Thyroid gland (tissue), 4 donors: ENCODE data around the gene SH3YL1. TPM values are rescaled to one million over a fixed set of nuclear protein-coding genes. Genes with fewer than 3 reads are reported as not detected.

Experiments
- DNase-seq, 2 donors: peaks; one replicate each; pipeline ENCODE4 v3.0.0-alpha.2; 2019
- H3K27ac ChIP-seq, 3 donors: fragments of 200-600 bp; sonication (generic); 1 replicate in 2 of 3; 2 replicates in 1 of 3; pipeline ENCODE4 v1.5.1; 2016 to 2019; ENCODE audit warnings: mild to moderate bottlenecking in 1 of 3, moderate library complexity in 1 of 3
- H3K27me3 ChIP-seq: fragments of 200-600 bp; sonication (generic); one replicate; pipeline ENCODE4 v1.5.1; 2019
- H3K36me3 ChIP-seq, 2 donors: fragments of 200-600 bp; sonication (generic); one replicate each; pipeline ENCODE4 v1.5.1; 2016 to 2019
- H3K4me1 ChIP-seq, 2 donors: fragments of 200-600 bp; sonication (generic); one replicate each; pipeline ENCODE4 v1.5.1; 2017 to 2019
- H3K4me3 ChIP-seq, 3 donors: fragments of 200-600 bp; sonication (generic); replicated peaks in 1 of 3; 1 replicate in 2 of 3; 2 replicates in 1 of 3; pipeline ENCODE4 v1.5.1; 2016; ENCODE audit warnings: mild to moderate bottlenecking in 1 of 3
- H3K9me3 ChIP-seq: fragments of 200-600 bp; sonication (generic); one replicate; pipeline ENCODE4 v1.5.1; 2017
- CTCF ChIP-seq, 6 experiments: fragments of 200-600 bp in 3 of 6; fragments of 450-650 bp in 3 of 6; sonication (generic) in 3 of 6; IDR thresholded peaks; one replicate each; pipeline ENCODE4 v1.5.1; 2016 to 2019; ENCODE audit warnings: antibody characterized with exemption in 6 of 6, mild to moderate bottlenecking in 2 of 6, inconsistent platforms in 1 of 6, moderate library complexity in 1 of 6
- POLR2A ChIP-seq, 2 donors: fragments of 450-650 bp; IDR thresholded peaks; one replicate each; pipeline ENCODE4 v1.6.1; 2017; ENCODE audit warnings: antibody characterized with exemption in 2 of 2, mild to moderate bottlenecking in 2 of 2, moderate library complexity in 1 of 2
- WGBS, 2 donors: methylation state at CpG; one replicate each; pipeline ENCODE4 v1.1.5; 2017; 5-methylcytosine and 5-hydroxymethylcytosine counted together
- intact Hi-C: fragments of 100-400 bp; cut with DNase I; formaldehyde crosslinking; loops from one replicate; pipeline ENCODE4 v1.15.1; 2023
- total RNA-seq, 4 donors: library from RNA; depleted of rRNA; stranded (reverse); fragments of >200 nt; gene quantifications; one replicate each; pipeline ENCODE4 v1.2.3, GENCODE V29; 2016

The SH3YL1 gene
- total RNA-seq, 4 donors from 2014 or later = 76.5 to 128 (median 85.1) TPM

GRCh38 chr2:270861-271260 lies 7.0 kb upstream of the SH3YL1 start:
- no peak for DNase-seq
- intact Hi-C loops = no loop called here
- Histone ChIP-seq H3K9me3 (no peaks in the 10 kb centered on the region), H3K27ac (no peak overlapping the region), H3K36me3 (peaks cover 0 to 3% of the 10 kb centered on the region in 2 donors), H3K4me3 (no peak overlapping the region), H3K27me3 (no peaks in the 10 kb centered on the region), H3K4me1 (peaks cover 7% of the 10 kb centered on the region in 2 donors)
- WGBS, 2 donors = 97 to 98% methylated on average over 4 of the region's 4 CpGs
- TF ChIP-seq POLR2A (IDR thresholded peaks at IDR 0.05) (no peak), CTCF (IDR thresholded peaks at IDR 0.05) (no peak)

GRCh38 chr2:269356-270030 lies 5.7 kb upstream of the SH3YL1 start:
- 72 to 81% methylated on average over 4 of the region's 4 CpGs for WGBS, 2 donors
- DNase-seq = no peak
- intact Hi-C loops = loop anchor here (10.0 kb wide), 1 partner anchor 365 kb away; no protein-coding TSS in a partner anchor

GRCh38 chr2:268323-268722 lies 4.5 kb upstream of the SH3YL1 start:
- Histone ChIP-seq H3K4me1 (peaks cover 12 to 13% of the 10 kb centered on the region in 2 donors), H3K36me3 (no peaks in the 10 kb centered on the region), H3K27me3 (no peaks in the 10 kb centered on the region), H3K27ac (no peak overlapping the region), H3K4me3 (no peak overlapping the region), H3K9me3 (no peaks in the 10 kb centered on the region)
- no peak for DNase-seq
- TF ChIP-seq CTCF (IDR thresholded peaks at IDR 0.05) (no peak), POLR2A (IDR thresholded peaks at IDR 0.05) (no peak)
- intact Hi-C loops = loop anchor here (10.0 kb wide), 1 partner anchor 366 kb away; no protein-coding TSS in a partner anchor

More at GRCh38 chr2:269356-270030, 5.7 kb upstream of the SH3YL1 start:
- H3K4me1 ChIP-seq = peaks cover 11 to 13% of the 10 kb centered on the region in 2 donors
- H3K27ac ChIP-seq = no peak overlapping the region
- TF ChIP-seq POLR2A (IDR thresholded peaks at IDR 0.05) (no peak), CTCF (IDR thresholded peaks at IDR 0.05) (no peak)
- no peak overlapping the region for H3K4me3 ChIP-seq
- no peaks in the 10 kb centered on the region for H3K9me3 ChIP-seq
- no peaks in the 10 kb centered on the region for H3K27me3 ChIP-seq
- no peaks in the 10 kb centered on the region for H3K36me3 ChIP-seq

GRCh38 chr2:264493-265468 lies 949 bp upstream of the SH3YL1 start, which contains the start of gene ACP1:
ACP1 (plus strand) TSS chr2:264947; CDS start chr2:264965, 18 bp downstream.
- 0% methylated on average over 37 to 45 of the region's 73 CpGs for WGBS, 2 donors
- Histone ChIP-seq H3K36me3 (no peaks in the 10 kb centered on the region), H3K9me3 (no peaks in the 10 kb centered on the region), H3K27me3 (no peaks in the 10 kb centered on the region), H3K4me1 (peaks cover 15 to 22% of the 10 kb centered on the region in 2 donors), H3K27ac (peak within 1 kb of the TSS; percentile 71 to 89 (median 81)), H3K4me3 (peak within 1 kb of the TSS; percentile 64 to 71 (median 70))
- peak in 1 of 6 experiments; percentile 4 for TF ChIP-seq CTCF (IDR thresholded peaks at IDR 0.05)
- peak; percentile 64 to 90 for TF ChIP-seq POLR2A (IDR thresholded peaks at IDR 0.05)
- intact Hi-C loops = loop anchor here (10.0 kb wide), 1 partner anchor 370 kb away; no protein-coding TSS in a partner anchor
- peak; percentile 99 to 100 for DNase-seq
